ENCODE results near the gene SLC12A6.

DNA sequence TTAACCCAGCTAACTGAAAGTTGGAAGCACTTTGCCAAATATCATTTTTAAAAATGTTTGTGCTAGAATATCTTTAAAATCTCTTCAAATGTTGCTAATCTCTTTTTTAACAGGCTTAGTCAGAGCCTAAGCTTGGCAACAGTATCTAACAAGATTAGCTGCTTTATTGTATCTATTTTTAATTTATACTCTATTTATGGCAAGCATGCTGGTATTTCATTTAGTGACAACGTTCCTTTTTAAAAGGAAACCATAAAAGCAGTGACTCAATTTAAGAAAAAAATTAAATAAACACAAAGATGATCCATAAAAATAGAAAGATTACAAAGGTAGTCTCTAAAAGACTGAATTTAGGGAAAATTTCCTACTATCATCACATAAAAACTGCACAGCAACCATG lies 40.5 kb downstream of the SLC12A6 start:
- no peak for TF ChIP-seq POLR2AphosphoS5 (IDR thresholded peaks at IDR 0.05; ENCODE audit: borderline replicate concordance, low read depth, low read length)
- no peak for TF ChIP-seq EZH2 (IDR thresholded peaks at IDR 0.05)

All from SK-N-MC (cell line).